Calu3 (cell line): ENCODE measurements around the gene HECW1. TPM values are rescaled to one million over a fixed set of nuclear protein-coding genes. Genes with fewer than 3 reads are reported as not detected.

Experiments used
- BruUV-seq: library from RNA; stranded (reverse); fragments of 400-500 nt; replicated peaks from 2 replicates; lab custom pipeline; 2021; lab: Mats Ljungman, UMichigan
- CTCF ChIA-PET: fragments of 300-600 bp; sonication (Branson Sonifier 250); formaldehyde crosslinking; loops from one replicate; lab custom pipeline; 2022; ENCODE audit warnings: antibody characterized with exemption; lab: Charles Lee
- DNase-seq: peaks from one replicate; pipeline ENCODE4 v3.0.0; 2022
- H3K27ac Mint-ChIP-seq: one replicate; pipeline ENCODE4 v1.8.0; 2022; ENCODE audit warnings: mixed read lengths; ENCODE audit not compliant: unreplicated experiment
- H3K27me3 Mint-ChIP-seq: one replicate; pipeline ENCODE4 v1.8.0; 2022; ENCODE audit warnings: mixed read lengths; ENCODE audit not compliant: unreplicated experiment
- H3K36me3 Mint-ChIP-seq: one replicate; pipeline ENCODE4 v1.8.0; 2022; ENCODE audit warnings: mild to moderate bottlenecking, moderate library complexity, mixed read lengths; ENCODE audit not compliant: insufficient read depth, unreplicated experiment
- H3K4me1 Mint-ChIP-seq: one replicate; pipeline ENCODE4 v1.8.0; 2022; ENCODE audit warnings: mild to moderate bottlenecking, low read depth, mixed read lengths; ENCODE audit not compliant: unreplicated experiment
- H3K4me3 Mint-ChIP-seq: one replicate; pipeline ENCODE4 v1.8.0; 2022; ENCODE audit warnings: mild to moderate bottlenecking, low read depth, moderate library complexity, mixed read lengths; ENCODE audit not compliant: unreplicated experiment
- H3K9me3 Mint-ChIP-seq: one replicate; pipeline ENCODE4 v1.8.0; 2022; ENCODE audit warnings: low read depth, mixed read lengths; ENCODE audit not compliant: unreplicated experiment
- intact Hi-C: fragments of 100-400 bp; cut with micrococcal nuclease; formaldehyde crosslinking; loops from one replicate; pipeline ENCODE4 v1.10.0; 2022; ENCODE audit not compliant: unreplicated experiment
- total RNA-seq: library from RNA; stranded (reverse); gene quantifications from 2 replicates; pipeline ENCODE4 v1.2.3, GENCODE V29; 2022
- TF ChIP-seq, protein P1 (sequence below): fragments of 200-600 bp; IDR thresholded peaks from one replicate; pipeline ENCODE4 v1.8.0; 2022; ENCODE audit warnings: antibody characterized with exemption; ENCODE audit not compliant: unreplicated experiment

The HECW1 gene
- total RNA-seq, 1 experiment from 2014 or later, result 0.33 TPM

DNA sequence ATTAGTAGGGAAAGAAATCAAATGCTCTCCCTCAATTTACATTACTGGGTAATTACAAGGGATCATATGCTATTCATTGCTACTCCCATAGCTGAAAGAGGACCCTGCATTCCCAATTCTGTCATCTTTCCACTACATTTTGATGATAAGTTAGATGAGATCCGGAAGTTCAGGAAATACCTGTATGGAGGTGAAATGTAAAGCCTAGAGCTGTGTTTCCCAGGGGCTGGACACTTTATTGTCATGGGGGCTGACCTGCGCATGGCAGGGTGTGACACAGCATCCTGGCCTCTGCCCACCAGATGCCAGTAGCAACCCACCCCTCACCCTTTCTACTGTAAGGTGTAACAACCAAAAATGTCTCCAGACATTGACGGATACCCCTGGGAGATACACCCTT lies 56.6 kb downstream of the HECW1 start:
- no peak overlapping the region for H3K27ac Mint-ChIP-seq
- no peaks in the 10 kb centered on the region for H3K4me1 Mint-ChIP-seq
- no peak overlapping the region for H3K4me3 Mint-ChIP-seq
- peaks cover 56% of the 10 kb centered on the region for H3K27me3 Mint-ChIP-seq
- CTCF ChIA-PET, result interaction anchor here (0.7 kb wide), 1 partner anchor 528 kb away, joined by 3 read pairs; no protein-coding TSS in a partner anchor
- no peak for DNase-seq
- TF ChIP-seq, protein P1, sequence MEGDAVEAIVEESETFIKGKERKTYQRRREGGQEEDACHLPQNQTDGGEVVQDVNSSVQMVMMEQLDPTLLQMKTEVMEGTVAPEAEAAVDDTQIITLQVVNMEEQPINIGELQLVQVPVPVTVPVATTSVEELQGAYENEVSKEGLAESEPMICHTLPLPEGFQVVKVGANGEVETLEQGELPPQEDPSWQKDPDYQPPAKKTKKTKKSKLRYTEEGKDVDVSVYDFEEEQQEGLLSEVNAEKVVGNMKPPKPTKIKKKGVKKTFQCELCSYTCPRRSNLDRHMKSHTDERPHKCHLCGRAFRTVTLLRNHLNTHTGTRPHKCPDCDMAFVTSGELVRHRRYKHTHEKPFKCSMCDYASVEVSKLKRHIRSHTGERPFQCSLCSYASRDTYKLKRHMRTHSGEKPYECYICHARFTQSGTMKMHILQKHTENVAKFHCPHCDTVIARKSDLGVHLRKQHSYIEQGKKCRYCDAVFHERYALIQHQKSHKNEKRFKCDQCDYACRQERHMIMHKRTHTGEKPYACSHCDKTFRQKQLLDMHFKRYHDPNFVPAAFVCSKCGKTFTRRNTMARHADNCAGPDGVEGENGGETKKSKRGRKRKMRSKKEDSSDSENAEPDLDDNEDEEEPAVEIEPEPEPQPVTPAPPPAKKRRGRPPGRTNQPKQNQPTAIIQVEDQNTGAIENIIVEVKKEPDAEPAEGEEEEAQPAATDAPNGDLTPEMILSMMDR, result no peak
- intact Hi-C loops, result no loop called here
- no peaks in the 10 kb centered on the region for H3K36me3 Mint-ChIP-seq
- no peaks in the 10 kb centered on the region for H3K9me3 Mint-ChIP-seq
- no TSS peak for BruUV-seq

- TF ChIP-seq, protein P1, result no peak
- no TSS peak for BruUV-seq
- intact Hi-C loops, result no loop called here
- Mint-ChIP-seq H3K4me1 (no peaks in the 10 kb centered on the region), H3K27me3 (peaks cover 66% of the 10 kb centered on the region), H3K4me3 (no peak overlapping the region), H3K9me3 (no peaks in the 10 kb centered on the region), H3K36me3 (no peaks in the 10 kb centered on the region), H3K27ac (no peak overlapping the region)
- CTCF ChIA-PET, result no interaction called here
- DNase-seq, result no peak
Measured at GRCh38 chr7:43170571-43170970, 58.1 kb downstream of the HECW1 start.

- H3K27me3 Mint-ChIP-seq, result peaks cover 75% of the 10 kb centered on the region
Measured at GRCh38 chr7:43175570-43176200, 63.2 kb downstream of the HECW1 start.

GRCh38 chr7:43179393-43179792 lies 66.9 kb downstream of the HECW1 start:
- Mint-ChIP-seq H3K27ac (no peak overlapping the region), H3K9me3 (no peaks in the 10 kb centered on the region), H3K27me3 (peaks cover 56% of the 10 kb centered on the region), H3K4me1 (no peaks in the 10 kb centered on the region), H3K36me3 (no peaks in the 10 kb centered on the region), H3K4me3 (no peak overlapping the region)
- DNase-seq, result no peak
- intact Hi-C loops, result no loop called here
- TF ChIP-seq, protein P1, result no peak
- CTCF ChIA-PET, result no interaction called here
- no TSS peak for BruUV-seq

More at GRCh38 chr7:43175570-43176200, 63.2 kb downstream of the HECW1 start:
- H3K36me3 Mint-ChIP-seq, result no peaks in the 10 kb centered on the region
- intact Hi-C loops, result no loop called here
- H3K9me3 Mint-ChIP-seq, result no peaks in the 10 kb centered on the region
- H3K27ac Mint-ChIP-seq, result no peak overlapping the region
- no peaks in the 10 kb centered on the region for H3K4me1 Mint-ChIP-seq
- no peak for DNase-seq
- H3K4me3 Mint-ChIP-seq, result no peak overlapping the region
- BruUV-seq, result no TSS peak
- CTCF ChIA-PET, result interaction anchor here (0.7 kb wide), 1 partner anchor 112 kb away, joined by 3 read pairs; no protein-coding TSS in a partner anchor
- TF ChIP-seq, protein P1, result no peak
